ENCODE measurements around the gene PHACTR4. TPM values are rescaled to one million over a fixed set of nuclear protein-coding genes. Genes with fewer than 3 reads are reported as not detected.
"Not testable (repeated sequence)": the region's sequence is repeated elsewhere in the genome, so short reads cannot be mapped to it uniquely, and the experiment has no call there.

The PHACTR4 gene
- total RNA-seq, 1 experiment from 2014 or later, result 35.5 TPM

- Histone ChIP-seq H3K4me3 (ENCODE audit: low read depth, low read length) (no peak overlapping the region), H3K27me3 (replicated peaks; ENCODE audit: control insufficient read depth, insufficient read depth, low read length) (no peaks in the 10 kb centered on the region), H3K4me1 (no peaks in the 10 kb centered on the region), H3K9me3 (no peaks in the 10 kb centered on the region), H3K36me3 (ENCODE audit: control insufficient read depth, insufficient read depth, low read length) (no peaks in the 10 kb centered on the region)
- no TSS peak for BruUV-seq (replicated peaks)
- no peak for DNase-seq
- CTCF ChIA-PET, result no interaction called here
- peak overlapping the region; percentile 43 for H3K27ac Mint-ChIP-seq (ENCODE audit: unreplicated experiment)
- no peak overlapping the region for H3K4me3 Mint-ChIP-seq (ENCODE audit: unreplicated experiment)
- intact Hi-C loops (cut with micrococcal nuclease; ENCODE audit: unreplicated experiment), result no loop called here
- no peaks in the 10 kb centered on the region for H3K27me3 Mint-ChIP-seq (ENCODE audit: insufficient read depth, unreplicated experiment)
- no peaks in the 10 kb centered on the region for H3K4me1 Mint-ChIP-seq (ENCODE audit: low read depth, unreplicated experiment)
- TF ChIP-seq CTCF (IDR thresholded peaks at IDR 0.05; ENCODE audit: insufficient read depth in 1 of 2, low read depth in 1 of 2, low read length in 1 of 2, severe bottlenecking in 1 of 2, unreplicated experiment in 1 of 2), result no peak
- POLR2A ChIA-PET, result no interaction called here
- peaks cover 6% of the 10 kb centered on the region for H3K36me3 Mint-ChIP-seq (ENCODE audit: insufficient read depth, unreplicated experiment)
- H3K9me3 Mint-ChIP-seq (ENCODE audit: unreplicated experiment), result no peaks in the 10 kb centered on the region
These were observed 10.9 kb downstream of the PHACTR4 start for GRCh38 chr1:28380394-28380793.

GRCh38 chr1:28383785-28384184, 14.2 kb downstream of the PHACTR4 start:
- H3K4me3 Mint-ChIP-seq (ENCODE audit: unreplicated experiment); CTCF ChIA-PET; H3K36me3 ChIP-seq (ENCODE audit: control insufficient read depth, insufficient read depth, low read length); intact Hi-C loops (cut with micrococcal nuclease; ENCODE audit: unreplicated experiment); BruUV-seq (replicated peaks); H3K4me3 ChIP-seq (ENCODE audit: low read depth, low read length); POLR2A ChIA-PET; H3K27ac Mint-ChIP-seq (ENCODE audit: unreplicated experiment); H3K27me3 ChIP-seq (replicated peaks; ENCODE audit: control insufficient read depth, insufficient read depth, low read length); H3K9me3 ChIP-seq; H3K27me3 Mint-ChIP-seq (ENCODE audit: insufficient read depth, unreplicated experiment); H3K4me1 ChIP-seq; H3K4me1 Mint-ChIP-seq (ENCODE audit: low read depth, unreplicated experiment); H3K9me3 Mint-ChIP-seq (ENCODE audit: unreplicated experiment); DNase-seq: not testable (repeated sequence)
- H3K36me3 Mint-ChIP-seq (ENCODE audit: insufficient read depth, unreplicated experiment), result peaks cover 13% of the 10 kb centered on the region

GRCh38 chr1:28392027-28392652, 22.6 kb downstream of the PHACTR4 start:
- no peaks in the 10 kb centered on the region for H3K4me1 ChIP-seq
- no peaks in the 10 kb centered on the region for H3K27me3 ChIP-seq (replicated peaks; ENCODE audit: control insufficient read depth, insufficient read depth, low read length)
- ChIA-PET CTCF (interaction anchor here (0.7 kb wide), 1 partner anchor 32 kb away, joined by 6 read pairs; no protein-coding TSS in a partner anchor), POLR2A (no interaction called here)
- no peaks in the 10 kb centered on the region for H3K4me1 Mint-ChIP-seq (ENCODE audit: low read depth, unreplicated experiment)
- BruUV-seq (replicated peaks), result no TSS peak
- H3K9me3 Mint-ChIP-seq (ENCODE audit: unreplicated experiment), result no peaks in the 10 kb centered on the region
- no peak overlapping the region for H3K4me3 ChIP-seq (ENCODE audit: low read depth, low read length)
- H3K36me3 ChIP-seq (ENCODE audit: control insufficient read depth, insufficient read depth, low read length), result no peaks in the 10 kb centered on the region
- no peak for DNase-seq
- no peak overlapping the region for H3K4me3 Mint-ChIP-seq (ENCODE audit: unreplicated experiment)
- H3K36me3 Mint-ChIP-seq (ENCODE audit: insufficient read depth, unreplicated experiment), result peaks cover 10% of the 10 kb centered on the region
- no peaks in the 10 kb centered on the region for H3K9me3 ChIP-seq
- intact Hi-C loops (cut with micrococcal nuclease; ENCODE audit: unreplicated experiment), result no loop called here
- H3K27me3 Mint-ChIP-seq (ENCODE audit: insufficient read depth, unreplicated experiment), result no peaks in the 10 kb centered on the region
- no peak for TF ChIP-seq CTCF (IDR thresholded peaks at IDR 0.05; ENCODE audit: insufficient read depth in 1 of 2, low read depth in 1 of 2, low read length in 1 of 2, severe bottlenecking in 1 of 2, unreplicated experiment in 1 of 2)
- no peak overlapping the region for H3K27ac Mint-ChIP-seq (ENCODE audit: unreplicated experiment)

Measured in Caco-2 (cell line).